ENCODE results near the gene ZNF827.

The ZNF827 gene

DNA sequence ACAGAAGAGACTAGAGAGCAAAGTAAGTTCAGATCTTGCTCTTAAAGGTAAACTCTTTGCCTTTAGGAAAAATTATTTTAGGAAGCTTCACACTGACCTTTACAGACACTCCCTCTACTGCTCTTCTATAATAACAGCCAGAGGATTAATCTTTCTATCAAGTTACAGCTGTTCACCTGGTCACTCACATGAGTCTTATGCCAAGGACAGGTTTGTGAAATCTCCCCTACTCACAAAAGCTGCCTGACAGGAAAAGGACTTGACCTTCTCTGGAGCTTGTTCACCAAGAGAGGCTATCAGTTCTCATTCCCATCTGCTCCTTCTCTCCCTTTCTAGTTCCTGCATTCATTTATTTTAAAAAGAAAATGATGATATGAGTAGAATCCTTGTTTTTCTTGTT lies 141.3 kb downstream of the ZNF827 start:
- DNase-seq (ENCODE audit: low spot score) (no peak), FAIRE-seq (no peak)

DNA sequence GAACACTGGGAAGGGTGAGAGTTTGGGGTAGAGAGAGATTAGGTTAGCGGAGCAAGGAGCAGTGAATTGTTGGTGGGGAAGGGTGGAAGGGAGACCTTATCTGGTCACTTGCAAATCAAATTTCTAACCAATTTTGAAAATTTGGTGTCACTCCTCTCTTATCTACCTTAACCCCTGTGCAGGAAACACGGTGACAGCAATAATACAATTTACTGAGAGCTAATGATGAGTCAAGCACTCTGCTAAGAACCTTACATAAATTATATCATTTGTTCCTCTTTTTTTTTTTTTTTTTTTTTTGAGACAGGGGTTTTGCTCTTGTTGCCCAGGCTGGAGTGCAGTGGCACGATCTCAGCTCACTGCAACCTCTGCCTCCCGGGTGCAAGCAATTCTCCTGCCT lies 142.3 kb downstream of the ZNF827 start:
- DNase-seq (ENCODE audit: low spot score) = no peak
- FAIRE-seq = no peak

DNA sequence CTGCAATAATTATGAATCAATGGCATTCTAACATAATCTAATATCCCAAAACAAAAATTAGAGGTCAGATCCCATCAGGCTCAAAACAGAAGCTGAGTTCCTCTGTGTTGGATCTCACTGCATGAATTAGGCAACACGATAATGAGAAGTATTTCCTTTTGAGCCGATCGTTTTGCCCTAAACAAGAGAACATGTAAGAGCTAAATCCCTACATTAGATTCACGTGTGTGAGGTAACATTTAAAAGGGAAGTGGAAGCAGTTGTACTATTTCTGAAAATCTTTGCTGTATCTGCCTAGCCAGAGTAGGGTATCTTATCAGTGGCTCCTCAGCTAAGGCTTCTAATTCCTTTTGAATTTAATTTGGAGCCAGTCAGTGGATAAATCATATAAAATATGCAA lies 143.1 kb downstream of the ZNF827 start:
- no peak for FAIRE-seq
- DNase-seq (ENCODE audit: low spot score) = no peak

DNA sequence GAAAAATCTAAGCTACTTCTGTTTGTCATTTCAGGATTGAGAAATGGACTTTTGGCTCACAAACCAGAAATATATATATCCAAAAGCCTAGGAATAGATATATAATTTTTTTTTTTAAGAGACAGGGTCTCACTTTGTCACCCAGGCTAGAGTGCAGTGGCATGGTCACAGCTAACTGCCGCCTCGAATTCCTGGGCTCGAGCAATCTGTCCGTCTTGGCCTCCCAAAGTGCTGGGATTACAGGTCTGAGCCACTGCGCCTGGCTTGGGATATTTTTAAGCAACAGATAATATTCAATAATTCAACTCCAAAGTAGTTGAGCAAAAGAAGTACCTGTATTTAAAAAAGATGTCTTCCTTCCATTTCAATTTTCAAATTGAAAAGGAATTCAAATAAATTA lies 146.2 kb downstream of the ZNF827 start:
- DNase-seq (ENCODE audit: low spot score) = no peak
- FAIRE-seq = no peak

DNA sequence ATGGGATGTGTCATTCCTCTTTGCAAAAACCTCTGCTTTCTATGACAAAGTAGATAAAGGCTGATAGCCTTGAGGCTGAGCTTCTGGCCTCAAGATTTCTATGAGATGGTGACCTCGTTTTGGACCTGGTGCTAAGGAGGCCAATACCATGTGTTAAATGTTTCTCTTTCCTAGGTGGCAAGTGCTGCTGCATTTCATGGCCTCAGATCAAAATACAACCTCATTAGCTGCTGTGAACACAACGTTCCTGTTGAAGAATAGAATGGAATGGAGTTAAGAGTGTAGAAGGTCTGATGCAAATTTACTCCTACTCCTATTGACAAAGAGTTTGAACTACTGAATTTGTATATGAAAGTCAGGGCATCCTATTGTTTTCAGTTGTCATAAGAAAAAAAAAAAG lies 146.6 kb downstream of the ZNF827 start:
- no peak for FAIRE-seq
- no peak for DNase-seq (ENCODE audit: low spot score)

DNA sequence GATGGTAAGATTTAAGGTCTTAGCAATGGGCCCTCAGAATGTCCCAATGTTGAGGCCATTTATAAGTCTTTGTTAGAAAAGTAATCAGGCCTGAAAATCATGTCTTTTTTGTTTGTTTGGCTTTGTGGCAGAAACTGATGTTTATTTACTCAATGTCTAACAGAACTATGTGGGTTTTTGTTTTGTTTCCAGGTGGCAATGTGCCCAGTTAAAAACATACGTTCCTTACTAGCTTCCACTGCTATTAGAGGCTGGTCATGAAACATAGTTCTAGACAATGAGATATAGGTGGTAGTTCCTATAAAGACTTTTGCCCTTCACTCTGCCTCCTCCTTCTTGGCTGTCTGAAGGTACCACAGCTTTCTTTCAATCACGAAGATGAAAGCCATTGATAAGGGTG lies 149.9 kb downstream of the ZNF827 start:
- DNase-seq (ENCODE audit: low spot score) (no peak), FAIRE-seq (no peak)

DNA sequence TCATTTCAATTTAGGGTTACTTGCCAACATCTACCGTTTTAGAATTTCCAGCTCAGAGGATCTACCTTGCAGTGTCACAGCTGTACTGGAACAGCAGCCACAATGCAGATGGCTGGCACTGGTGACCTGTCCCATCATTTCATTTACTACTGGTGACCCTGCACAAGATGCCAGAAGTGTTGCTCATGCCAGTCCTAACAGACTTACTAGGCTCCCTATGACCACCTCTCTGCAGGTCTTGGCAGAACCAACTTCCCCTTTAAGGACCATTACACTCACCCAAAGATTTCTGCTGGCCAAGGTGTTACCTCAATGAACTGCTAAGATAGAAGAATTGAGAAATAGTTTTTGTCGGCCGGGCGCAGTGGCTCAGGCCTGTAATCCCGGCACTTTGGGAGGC lies 151.8 kb downstream of the ZNF827 start:
- no peak for DNase-seq (ENCODE audit: low spot score)
- FAIRE-seq = no peak

DNA sequence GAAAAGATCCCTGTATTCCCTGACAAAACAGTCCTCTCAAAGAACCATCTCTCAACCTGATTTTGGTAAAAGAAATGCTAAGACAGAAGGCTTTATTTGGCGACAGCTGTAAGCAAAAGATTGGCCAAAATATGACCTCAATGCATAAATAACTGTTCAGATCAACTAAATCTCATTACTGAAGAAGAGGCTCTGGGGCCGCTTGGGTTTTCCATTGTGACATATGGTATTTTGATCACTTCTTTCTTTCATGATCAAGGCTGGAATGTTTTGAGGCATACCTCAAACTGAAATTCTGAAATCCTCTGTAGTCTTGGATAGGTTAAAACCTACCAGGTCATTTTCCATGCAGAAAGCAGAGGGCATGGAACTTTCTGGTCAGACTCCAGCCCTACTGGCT lies 152.4 kb downstream of the ZNF827 start:
- FAIRE-seq = no peak
- no peak for DNase-seq (ENCODE audit: low spot score)

DNA sequence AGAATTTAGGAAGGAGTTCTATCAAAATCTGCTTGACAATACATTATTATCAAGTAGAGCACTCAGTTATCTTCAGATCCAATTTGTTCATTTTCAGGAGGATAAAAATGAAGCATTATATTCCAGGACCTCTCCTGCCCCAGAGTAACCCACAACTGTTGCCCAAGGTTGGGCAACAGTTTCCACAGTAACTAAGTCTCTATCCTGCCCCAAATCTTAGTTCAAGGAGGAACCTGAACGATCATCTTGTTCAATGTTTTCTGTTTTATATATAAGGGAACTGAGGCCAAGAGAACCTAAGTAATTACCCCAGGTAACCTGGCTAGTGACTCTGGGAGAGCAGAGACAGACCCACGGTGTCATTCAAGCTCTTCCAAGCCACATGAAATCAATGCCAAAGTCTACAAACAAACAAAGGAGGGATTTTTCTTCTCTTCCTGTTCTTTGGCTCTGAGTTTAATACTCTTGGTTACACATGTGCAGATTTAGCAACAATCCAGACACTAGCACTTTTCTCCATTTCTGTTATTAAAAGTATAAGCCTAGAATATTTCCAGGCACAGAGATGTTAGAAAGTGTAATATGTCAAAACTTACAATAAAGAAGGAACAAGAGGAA lies 153.1 kb downstream of the ZNF827 start:
- DNase-seq (ENCODE audit: low spot score) (no peak), FAIRE-seq (no peak)

- DNase-seq (ENCODE audit: low spot score) (no peak), FAIRE-seq (no peak)
Observed at GRCh38 chr4:145784036-145784435, 154.6 kb downstream of the ZNF827 start.

- FAIRE-seq (no peak), DNase-seq (ENCODE audit: low spot score) (no peak)
Observed at GRCh38 chr4:145782756-145783155, 155.9 kb downstream of the ZNF827 start.

GRCh38 chr4:145781351-145781750 lies 157.3 kb downstream of the ZNF827 start:
- DNase-seq (ENCODE audit: low spot score) (no peak), FAIRE-seq (no peak)

DNA sequence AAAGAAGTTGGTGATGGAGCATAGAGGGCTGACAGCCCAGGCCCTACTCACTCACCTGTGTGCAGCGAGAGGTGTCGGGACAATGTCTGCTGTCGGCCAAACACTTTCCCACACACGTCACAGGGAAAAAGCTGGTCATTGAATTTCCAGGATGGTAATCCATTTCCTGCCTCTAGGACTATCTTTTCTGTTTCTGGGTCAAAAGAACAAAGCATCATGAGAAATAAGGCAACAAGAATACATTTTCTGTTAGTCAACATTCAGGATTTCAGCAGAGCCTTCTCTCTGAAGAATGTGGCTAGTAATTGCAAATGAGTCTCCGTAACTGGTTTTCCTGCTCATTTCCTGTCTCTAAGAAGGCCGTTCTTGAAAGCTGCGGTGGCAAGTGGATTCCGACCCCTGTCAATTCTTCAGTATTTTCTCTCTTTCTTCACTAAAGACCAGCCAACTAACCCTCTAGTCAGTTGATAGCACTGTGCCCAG lies 159.3 kb downstream of the ZNF827 start:
- FAIRE-seq (no peak), DNase-seq (ENCODE audit: low spot score) (no peak)

DNA sequence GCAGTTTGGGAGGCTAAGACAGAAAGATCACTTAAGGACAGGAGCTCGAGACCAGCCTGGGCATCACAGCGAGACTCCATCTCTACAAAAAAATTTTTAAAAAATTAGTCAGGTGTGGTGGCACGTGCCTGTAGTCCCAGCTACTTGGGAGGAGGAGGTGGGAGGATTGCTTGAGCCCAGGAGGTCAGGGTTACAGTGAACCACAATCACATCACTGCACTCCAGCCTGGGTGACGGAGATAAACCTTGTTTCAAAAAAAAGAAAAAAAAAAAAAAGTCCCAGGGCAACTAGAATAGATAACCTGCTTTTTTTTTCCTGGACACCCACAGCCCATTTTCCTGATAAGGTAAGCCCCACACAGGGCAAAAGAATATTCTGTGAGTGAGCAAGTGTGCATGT lies 162.4 kb downstream of the ZNF827 start:
- FAIRE-seq (no peak), DNase-seq (ENCODE audit: low spot score) (no peak)

DNA sequence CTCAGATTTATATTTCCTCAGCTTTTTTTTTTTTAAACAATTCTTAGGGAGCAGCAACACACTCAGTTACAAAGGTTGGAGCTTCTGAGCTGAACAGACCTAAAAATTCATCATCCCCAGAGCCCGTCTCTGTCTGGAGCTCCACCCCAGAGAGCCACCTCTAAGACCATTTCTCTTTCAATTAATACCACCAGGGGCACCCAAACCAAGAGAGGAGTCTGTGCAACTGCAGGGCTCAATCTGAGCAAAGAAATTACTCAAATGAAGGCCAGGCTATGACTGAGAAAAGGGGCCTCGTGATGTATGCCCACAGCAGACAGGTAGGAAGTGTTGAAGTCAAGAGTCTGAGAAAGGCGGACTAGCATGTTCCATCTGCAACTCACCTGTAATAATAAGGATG lies 163.2 kb downstream of the ZNF827 start:
- no peak for FAIRE-seq

GRCh38 chr4:145774473-145774872 lies 164.2 kb downstream of the ZNF827 start:
- DNase-seq (ENCODE audit: low spot score) (no peak), FAIRE-seq (no peak)

More for the DNA sequence above, 163.2 kb downstream of the ZNF827 start:
- DNase-seq (ENCODE audit: low spot score) = no peak

- no peak for DNase-seq (ENCODE audit: low spot score)
- FAIRE-seq = no peak
Observed at GRCh38 chr4:145773581-145774234, 164.9 kb downstream of the ZNF827 start.

- FAIRE-seq (no peak), DNase-seq (ENCODE audit: low spot score) (no peak)
Observed at GRCh38 chr4:145772347-145772746, 166.3 kb downstream of the ZNF827 start.

GRCh38 chr4:145770124-145770523 lies 168.5 kb downstream of the ZNF827 start:
- no peak for DNase-seq (ENCODE audit: low spot score)
- no peak for FAIRE-seq

DNA sequence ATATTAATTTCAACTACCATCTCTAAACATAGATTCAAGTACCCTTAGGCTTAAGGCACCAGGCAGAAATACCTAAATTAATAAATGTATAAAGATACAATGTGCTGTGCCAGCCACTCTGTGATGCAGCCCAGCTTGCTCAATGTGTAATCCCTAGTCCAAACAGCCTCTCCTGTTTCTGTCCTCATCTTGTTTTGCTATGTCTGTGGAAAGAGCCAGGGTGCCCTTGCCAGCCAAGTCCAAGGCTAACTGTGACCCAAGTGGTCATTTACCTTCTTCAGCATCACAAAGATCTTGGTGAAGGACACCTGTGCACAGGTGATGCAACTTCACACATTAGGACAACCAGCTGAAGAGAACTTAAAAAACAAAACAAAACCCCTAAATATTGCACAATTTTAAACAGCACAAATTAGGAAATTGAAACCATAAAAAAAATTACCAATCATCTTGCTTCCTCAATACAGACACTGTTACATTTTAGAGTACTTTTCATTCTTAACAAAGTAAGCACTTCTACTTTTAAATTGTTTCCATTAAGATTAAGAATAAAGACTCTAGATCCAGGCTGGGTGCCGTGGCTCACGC lies 169.1 kb downstream of the ZNF827 start:
- no peak for FAIRE-seq
- no peak for DNase-seq (ENCODE audit: low spot score)

DNA sequence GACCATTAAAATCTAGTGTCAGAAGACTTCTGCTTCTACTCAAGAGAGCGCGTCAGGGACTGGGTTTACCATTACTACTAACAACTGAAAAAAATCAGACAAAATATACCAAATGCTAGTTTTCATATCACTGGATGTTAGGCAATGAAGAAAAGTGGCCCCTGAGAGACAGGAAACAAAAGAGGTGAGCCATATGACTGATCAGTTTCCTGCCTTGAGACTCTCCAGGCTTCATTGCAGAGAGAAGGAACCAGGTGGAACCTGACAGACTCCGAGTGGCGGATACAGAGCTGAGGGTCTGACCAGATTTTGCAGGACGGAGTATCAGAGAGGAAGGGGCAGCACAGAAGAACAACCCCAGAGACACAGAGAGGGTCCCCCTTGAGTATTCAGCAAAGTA lies 172.3 kb downstream of the ZNF827 start:
- no peak for FAIRE-seq
- DNase-seq (ENCODE audit: low spot score) = no peak

DNA sequence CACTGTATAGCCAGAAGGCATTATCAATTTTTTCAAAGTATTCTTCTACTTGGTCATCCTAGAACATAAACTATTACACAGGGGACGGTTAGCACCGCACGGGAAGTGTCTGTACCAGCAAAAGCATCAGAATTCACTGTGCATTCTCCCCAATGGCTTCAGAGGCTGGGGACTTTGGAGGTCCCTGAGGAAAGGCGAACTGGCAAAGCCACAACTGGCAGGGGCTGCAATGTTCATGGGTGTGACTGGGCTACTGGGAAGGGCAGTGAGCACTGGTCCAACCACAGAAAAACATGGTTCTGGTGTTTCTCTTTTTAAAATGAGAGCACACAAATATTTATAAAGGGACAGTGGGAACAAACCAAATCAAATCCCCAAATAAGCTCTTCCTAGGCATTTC lies 175.2 kb downstream of the ZNF827 start:
- FAIRE-seq = no peak

DNA sequence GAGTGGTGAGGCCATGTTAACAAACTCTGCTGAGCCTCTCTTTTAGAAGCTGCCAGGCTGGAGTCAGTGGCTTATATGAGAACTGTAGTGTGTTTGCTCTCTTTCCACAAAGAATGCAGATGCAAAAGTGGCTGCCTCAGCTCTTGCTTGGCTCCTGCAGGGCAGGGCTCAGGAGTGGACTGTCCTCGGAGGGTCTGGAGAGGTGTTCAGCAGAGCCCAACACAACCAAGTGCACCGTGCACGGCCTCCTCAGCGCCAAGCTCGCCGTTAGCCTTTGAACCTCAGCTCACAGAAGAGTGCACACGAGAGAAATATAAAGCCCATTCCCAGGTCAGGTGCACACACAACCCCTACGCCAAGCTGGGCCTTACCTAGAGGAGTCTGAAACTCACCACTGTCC lies 175.9 kb downstream of the ZNF827 start:
- DNase-seq (ENCODE audit: low spot score) = no peak
- no peak for FAIRE-seq

More for the DNA sequence above, 175.2 kb downstream of the ZNF827 start:
- DNase-seq (ENCODE audit: low spot score) = no peak

All from urothelium cell line (cell line).